ENCODE results near the gene LTBP4.

LTBP4 gene

DNA sequence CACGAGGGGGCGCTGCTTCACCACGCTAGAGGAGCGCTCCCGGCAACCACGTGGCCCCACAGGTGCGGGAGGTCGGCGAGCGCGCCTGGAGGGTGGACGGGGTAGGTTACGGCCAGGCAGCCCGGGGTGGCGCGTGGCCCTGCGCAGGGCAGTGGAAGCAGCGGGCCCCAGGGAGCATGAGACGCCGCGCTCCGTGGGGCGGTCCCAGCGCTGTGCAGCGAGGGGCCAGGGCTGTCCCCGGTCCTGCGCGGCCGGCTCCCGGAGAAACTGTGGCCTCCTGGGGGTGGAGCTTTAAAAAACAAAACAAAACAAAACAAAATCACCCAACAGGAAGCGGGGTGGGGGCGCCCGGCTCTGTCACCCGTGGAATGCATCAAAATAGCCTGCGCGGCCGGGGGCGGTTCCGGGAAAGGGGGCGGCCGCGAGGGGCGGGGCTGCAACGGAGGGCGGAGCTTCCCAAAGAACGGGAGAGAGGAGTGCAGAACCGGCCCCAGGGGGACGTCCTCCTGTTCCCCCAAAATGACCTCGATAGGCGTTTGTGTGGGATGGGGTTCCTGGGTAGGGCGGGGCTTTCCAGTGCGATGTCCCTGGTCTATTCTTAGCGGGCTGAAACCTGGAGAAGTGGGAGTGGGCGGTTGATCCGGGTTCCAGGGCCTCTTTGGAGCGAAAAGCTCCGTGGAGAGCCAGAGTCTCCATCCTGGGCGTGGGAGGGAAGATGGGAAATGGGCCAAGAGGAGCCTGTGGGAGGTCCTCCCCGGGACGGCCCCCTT, 61.9 kb downstream of the LTBP4 start (continued):
- TF ChIP-seq KLF9 (tag by site-specific recombination; IDR thresholded peaks at IDR 0.05; ENCODE audit: low read depth) (peak; percentile 98), ZNF114 (tag by site-specific recombination; IDR thresholded peaks at IDR 0.05) (no peak), ZBTB1 (tag by site-specific recombination; IDR thresholded peaks at IDR 0.05) (peak; percentile 70; the same call in 1 of the 2 replicates), BCL11A (tag by site-specific recombination; IDR thresholded peaks at IDR 0.05; ENCODE audit: low read depth) (peak; percentile 71; the same call in 1 of the 2 replicates), ZNF239 (tag by site-specific recombination; IDR thresholded peaks at IDR 0.05) (peak; percentile 58; the same call in 1 of the 2 replicates), FEZF1 (tag by site-specific recombination; IDR thresholded peaks at IDR 0.05) (peak; percentile 27; the same call in 1 of the 2 replicates), ZNF76 (tag by site-specific recombination; IDR thresholded peaks at IDR 0.05; ENCODE audit: borderline replicate concordance, low read depth) (peak; percentile 68), ZNF140 (tag by site-specific recombination; IDR thresholded peaks at IDR 0.05) (no peak), ZNF626 (tag by site-specific recombination; IDR thresholded peaks at IDR 0.05) (no peak), KLF16 (tag by site-specific recombination; IDR thresholded peaks at IDR 0.05) (peak; percentile 97), WT1 (tag by site-specific recombination; IDR thresholded peaks at IDR 0.05) (peak; percentile 40), ZNF354C (tag by site-specific recombination; IDR thresholded peaks at IDR 0.05; ENCODE audit: borderline replicate concordance, low read depth) (no peak), ZSCAN23 (tag by site-specific recombination; IDR thresholded peaks at IDR 0.05) (0 out of 2 replicates have a peak, but pooled peaks have one; percentile 7), SETDB1 (IDR thresholded peaks at IDR 0.05; ENCODE audit: insufficient read length, low read length) (no peak), YY1 (tag by site-specific recombination; IDR thresholded peaks at IDR 0.05) (0 out of 2 replicates have a peak, but pooled peaks have one; percentile 49), ZNF530 (tag by site-specific recombination; IDR thresholded peaks at IDR 0.05; ENCODE audit: low read depth) (no peak)
- TF ChIP-seq, protein P1, sequence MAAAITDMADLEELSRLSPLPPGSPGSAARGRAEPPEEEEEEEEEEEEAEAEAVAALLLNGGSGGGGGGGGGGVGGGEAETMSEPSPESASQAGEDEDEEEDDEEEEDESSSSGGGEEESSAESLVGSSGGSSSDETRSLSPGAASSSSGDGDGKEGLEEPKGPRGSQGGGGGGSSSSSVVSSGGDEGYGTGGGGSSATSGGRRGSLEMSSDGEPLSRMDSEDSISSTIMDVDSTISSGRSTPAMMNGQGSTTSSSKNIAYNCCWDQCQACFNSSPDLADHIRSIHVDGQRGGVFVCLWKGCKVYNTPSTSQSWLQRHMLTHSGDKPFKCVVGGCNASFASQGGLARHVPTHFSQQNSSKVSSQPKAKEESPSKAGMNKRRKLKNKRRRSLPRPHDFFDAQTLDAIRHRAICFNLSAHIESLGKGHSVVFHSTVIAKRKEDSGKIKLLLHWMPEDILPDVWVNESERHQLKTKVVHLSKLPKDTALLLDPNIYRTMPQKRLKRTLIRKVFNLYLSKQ (tag by site-specific recombination; IDR thresholded peaks at IDR 0.05; ENCODE audit: borderline replicate concordance) = no peak
- TF ChIP-seq, protein P2, sequence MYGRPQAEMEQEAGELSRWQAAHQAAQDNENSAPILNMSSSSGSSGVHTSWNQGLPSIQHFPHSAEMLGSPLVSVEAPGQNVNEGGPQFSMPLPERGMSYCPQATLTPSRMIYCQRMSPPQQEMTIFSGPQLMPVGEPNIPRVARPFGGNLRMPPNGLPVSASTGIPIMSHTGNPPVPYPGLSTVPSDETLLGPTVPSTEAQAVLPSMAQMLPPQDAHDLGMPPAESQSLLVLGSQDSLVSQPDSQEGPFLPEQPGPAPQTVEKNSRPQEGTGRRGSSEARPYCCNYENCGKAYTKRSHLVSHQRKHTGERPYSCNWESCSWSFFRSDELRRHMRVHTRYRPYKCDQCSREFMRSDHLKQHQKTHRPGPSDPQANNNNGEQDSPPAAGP (tag by site-specific recombination; IDR thresholded peaks at IDR 0.05) = peak; percentile 87
- TF ChIP-seq, protein P3, sequence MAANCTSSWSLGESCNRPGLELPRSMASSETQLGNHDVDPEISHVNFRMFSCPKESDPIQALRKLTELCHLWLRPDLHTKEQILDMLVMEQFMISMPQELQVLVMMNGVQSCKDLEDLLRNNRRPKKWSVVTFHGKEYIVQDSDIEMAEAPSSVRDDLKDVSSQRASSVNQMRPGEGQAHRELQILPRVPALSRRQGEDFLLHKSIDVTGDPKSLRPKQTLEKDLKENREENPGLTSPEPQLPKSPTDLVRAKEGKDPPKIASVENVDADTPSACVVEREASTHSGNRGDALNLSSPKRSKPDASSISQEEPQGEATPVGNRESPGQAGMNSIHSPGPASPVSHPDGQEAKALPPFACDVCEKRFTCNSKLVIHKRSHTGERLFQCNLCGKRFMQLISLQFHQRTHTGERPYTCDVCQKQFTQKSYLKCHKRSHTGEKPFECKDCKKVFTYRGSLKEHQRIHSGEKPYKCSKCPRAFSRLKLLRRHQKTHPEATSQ (tag by site-specific recombination; IDR thresholded peaks at IDR 0.05) = peak; percentile 91; the same call in 1 of the 2 replicates
- TF ChIP-seq, protein P4, sequence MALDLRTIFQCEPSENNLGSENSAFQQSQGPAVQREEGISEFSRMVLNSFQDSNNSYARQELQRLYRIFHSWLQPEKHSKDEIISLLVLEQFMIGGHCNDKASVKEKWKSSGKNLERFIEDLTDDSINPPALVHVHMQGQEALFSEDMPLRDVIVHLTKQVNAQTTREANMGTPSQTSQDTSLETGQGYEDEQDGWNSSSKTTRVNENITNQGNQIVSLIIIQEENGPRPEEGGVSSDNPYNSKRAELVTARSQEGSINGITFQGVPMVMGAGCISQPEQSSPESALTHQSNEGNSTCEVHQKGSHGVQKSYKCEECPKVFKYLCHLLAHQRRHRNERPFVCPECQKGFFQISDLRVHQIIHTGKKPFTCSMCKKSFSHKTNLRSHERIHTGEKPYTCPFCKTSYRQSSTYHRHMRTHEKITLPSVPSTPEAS (tag by site-specific recombination; IDR thresholded peaks at IDR 0.05) = no peak
- TF ChIP-seq, protein P5, sequence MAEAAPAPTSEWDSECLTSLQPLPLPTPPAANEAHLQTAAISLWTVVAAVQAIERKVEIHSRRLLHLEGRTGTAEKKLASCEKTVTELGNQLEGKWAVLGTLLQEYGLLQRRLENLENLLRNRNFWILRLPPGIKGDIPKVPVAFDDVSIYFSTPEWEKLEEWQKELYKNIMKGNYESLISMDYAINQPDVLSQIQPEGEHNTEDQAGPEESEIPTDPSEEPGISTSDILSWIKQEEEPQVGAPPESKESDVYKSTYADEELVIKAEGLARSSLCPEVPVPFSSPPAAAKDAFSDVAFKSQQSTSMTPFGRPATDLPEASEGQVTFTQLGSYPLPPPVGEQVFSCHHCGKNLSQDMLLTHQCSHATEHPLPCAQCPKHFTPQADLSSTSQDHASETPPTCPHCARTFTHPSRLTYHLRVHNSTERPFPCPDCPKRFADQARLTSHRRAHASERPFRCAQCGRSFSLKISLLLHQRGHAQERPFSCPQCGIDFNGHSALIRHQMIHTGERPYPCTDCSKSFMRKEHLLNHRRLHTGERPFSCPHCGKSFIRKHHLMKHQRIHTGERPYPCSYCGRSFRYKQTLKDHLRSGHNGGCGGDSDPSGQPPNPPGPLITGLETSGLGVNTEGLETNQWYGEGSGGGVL (tag by site-specific recombination; IDR thresholded peaks at IDR 0.05) = peak; percentile 64
- TF ChIP-seq, protein P6, sequence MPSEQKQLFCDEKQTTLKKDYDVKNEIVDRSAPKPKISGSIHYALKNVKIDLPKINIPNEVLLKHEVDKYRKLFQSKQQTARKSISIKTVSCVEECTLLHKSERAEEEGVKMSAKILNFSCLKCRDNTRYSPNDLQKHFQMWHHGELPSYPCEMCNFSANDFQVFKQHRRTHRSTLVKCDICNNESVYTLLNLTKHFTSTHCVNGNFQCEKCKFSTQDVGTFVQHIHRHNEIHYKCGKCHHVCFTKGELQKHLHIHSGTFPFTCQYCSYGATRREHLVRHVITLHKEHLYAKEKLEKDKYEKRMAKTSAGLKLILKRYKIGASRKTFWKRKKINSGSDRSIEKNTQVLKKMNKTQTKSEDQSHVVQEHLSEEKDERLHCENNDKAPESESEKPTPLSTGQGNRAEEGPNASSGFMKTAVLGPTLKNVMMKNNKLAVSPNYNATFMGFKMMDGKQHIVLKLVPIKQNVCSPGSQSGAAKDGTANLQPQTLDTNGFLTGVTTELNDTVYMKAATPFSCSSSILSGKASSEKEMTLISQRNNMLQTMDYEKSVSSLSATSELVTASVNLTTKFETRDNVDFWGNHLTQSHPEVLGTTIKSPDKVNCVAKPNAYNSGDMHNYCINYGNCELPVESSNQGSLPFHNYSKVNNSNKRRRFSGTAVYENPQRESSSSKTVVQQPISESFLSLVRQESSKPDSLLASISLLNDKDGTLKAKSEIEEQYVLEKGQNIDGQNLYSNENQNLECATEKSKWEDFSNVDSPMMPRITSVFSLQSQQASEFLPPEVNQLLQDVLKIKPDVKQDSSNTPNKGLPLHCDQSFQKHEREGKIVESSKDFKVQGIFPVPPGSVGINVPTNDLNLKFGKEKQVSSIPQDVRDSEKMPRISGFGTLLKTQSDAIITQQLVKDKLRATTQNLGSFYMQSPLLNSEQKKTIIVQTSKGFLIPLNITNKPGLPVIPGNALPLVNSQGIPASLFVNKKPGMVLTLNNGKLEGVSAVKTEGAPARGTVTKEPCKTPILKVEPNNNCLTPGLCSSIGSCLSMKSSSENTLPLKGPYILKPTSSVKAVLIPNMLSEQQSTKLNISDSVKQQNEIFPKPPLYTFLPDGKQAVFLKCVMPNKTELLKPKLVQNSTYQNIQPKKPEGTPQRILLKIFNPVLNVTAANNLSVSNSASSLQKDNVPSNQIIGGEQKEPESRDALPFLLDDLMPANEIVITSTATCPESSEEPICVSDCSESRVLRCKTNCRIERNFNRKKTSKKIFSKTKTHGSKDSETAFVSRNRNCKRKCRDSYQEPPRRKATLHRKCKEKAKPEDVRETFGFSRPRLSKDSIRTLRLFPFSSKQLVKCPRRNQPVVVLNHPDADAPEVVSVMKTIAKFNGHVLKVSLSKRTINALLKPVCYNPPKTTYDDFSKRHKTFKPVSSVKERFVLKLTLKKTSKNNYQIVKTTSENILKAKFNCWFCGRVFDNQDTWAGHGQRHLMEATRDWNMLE (tag by site-specific recombination; conservative IDR thresholded peaks at IDR 0.05; ENCODE audit: low read depth) = 0 out of 2 replicates have a peak, but pooled peaks have one; percentile 21
- TF ChIP-seq, protein P7, sequence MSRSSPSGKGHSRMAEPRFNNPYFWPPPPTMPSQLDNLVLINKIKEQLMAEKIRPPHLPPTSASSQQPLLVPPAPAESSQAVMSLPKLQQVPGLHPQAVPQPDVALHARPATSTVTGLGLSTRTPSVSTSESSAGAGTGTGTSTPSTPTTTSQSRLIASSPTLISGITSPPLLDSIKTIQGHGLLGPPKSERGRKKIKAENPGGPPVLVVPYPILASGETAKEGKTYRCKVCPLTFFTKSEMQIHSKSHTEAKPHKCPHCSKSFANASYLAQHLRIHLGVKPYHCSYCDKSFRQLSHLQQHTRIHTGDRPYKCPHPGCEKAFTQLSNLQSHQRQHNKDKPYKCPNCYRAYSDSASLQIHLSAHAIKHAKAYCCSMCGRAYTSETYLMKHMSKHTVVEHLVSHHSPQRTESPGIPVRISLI (tag by site-specific recombination; IDR thresholded peaks at IDR 0.05) = peak; percentile 61; the same call in 1 of the 2 replicates
